Fibroblast of upper back skin (primary cell): ENCODE measurements around the gene IL1RN.

ENCODE experiments used
- DNase-seq: peaks from one replicate; pipeline ENCODE4 v3.0.0-alpha.2; 2013

Gene IL1RN

GRCh38 chr2:113175042-113175628, 47.7 kb downstream of the IL1RN start:
- peak; percentile 5 for DNase-seq

GRCh38 chr2:113175736-113176695, 48.6 kb downstream of the IL1RN start:
- no peak for DNase-seq

GRCh38 chr2:113176696-113177355, 49.4 kb downstream of the IL1RN start:
- no peak for DNase-seq

- no peak for DNase-seq
Measured at GRCh38 chr2:113178069-113178746, 50.8 kb downstream of the IL1RN start.

GRCh38 chr2:113178891-113179290, 51.5 kb downstream of the IL1RN start:
- no peak for DNase-seq

GRCh38 chr2:113179446-113180045, 52.1 kb downstream of the IL1RN start:
- DNase-seq, result no peak

- no peak for DNase-seq
Measured at GRCh38 chr2:113180131-113180946, 52.9 kb downstream of the IL1RN start.

- no peak for DNase-seq
Measured at GRCh38 chr2:113181258-113182051, 54.1 kb downstream of the IL1RN start.

GRCh38 chr2:113182471-113183260, 55.3 kb downstream of the IL1RN start:
- no peak for DNase-seq

- no peak for DNase-seq
Measured at GRCh38 chr2:113183264-113183663, 55.9 kb downstream of the IL1RN start.
